H9 (cell line): Measurements from ENCODE around the gene ITGAE. TPM values are rescaled to one million over a fixed set of nuclear protein-coding genes. Genes with fewer than 3 reads are reported as not detected.
"Not testable (repeated sequence)": the region's sequence is repeated elsewhere in the genome, so short reads cannot be mapped to it uniquely, and the experiment has no call there.

Experiments used
- DNase-seq: peaks from one replicate; pipeline ENCODE4 v3.0.0-alpha.2; 2017
- H2AFZ ChIP-seq: one replicate; pipeline ENCODE4 v1.6.1; 2013; ENCODE audit warnings: mild to moderate bottlenecking, low read length, control low read depth, moderate library complexity
- H2AK5ac ChIP-seq: 2 replicates; pipeline ENCODE4 v1.6.1; 2013; ENCODE audit warnings: low read length, control low read depth, mixed read lengths; ENCODE audit not compliant: insufficient read length
- H2BK120ac ChIP-seq: one replicate; pipeline ENCODE4 v1.6.1; 2013; ENCODE audit warnings: low read depth, mild to moderate bottlenecking, low read length, control low read depth, inconsistent platforms; ENCODE audit not compliant: poor library complexity, severe bottlenecking
- H2BK12ac ChIP-seq: 2 replicates; pipeline ENCODE4 v1.6.1; 2013; ENCODE audit warnings: low read length, control low read depth, mixed read lengths, low read depth; ENCODE audit not compliant: insufficient read length
- H2BK15ac ChIP-seq: 2 replicates; pipeline ENCODE4 v1.6.1; 2013; ENCODE audit warnings: low read depth, low read length, control low read depth
- H2BK20ac ChIP-seq: one replicate; pipeline ENCODE4 v1.6.1; 2013; ENCODE audit warnings: low read depth, mild to moderate bottlenecking, low read length, control low read depth, inconsistent platforms; ENCODE audit not compliant: poor library complexity, severe bottlenecking
- H2BK5ac ChIP-seq: 2 replicates; pipeline ENCODE4 v1.6.1; 2013; ENCODE audit warnings: low read length, control low read depth, mixed read lengths; ENCODE audit not compliant: insufficient read length
- H3K14ac ChIP-seq: 2 replicates; pipeline ENCODE4 v1.6.1; 2013; ENCODE audit warnings: low read length, control low read depth; ENCODE audit not compliant: insufficient read depth
- H3K18ac ChIP-seq: 2 replicates; pipeline ENCODE4 v1.6.1; 2013; ENCODE audit warnings: low read depth, mild to moderate bottlenecking, mixed read lengths, low read length, control low read depth; ENCODE audit not compliant: insufficient read length
- H3K23ac ChIP-seq: 2 replicates; pipeline ENCODE4 v1.6.1; 2013; ENCODE audit warnings: low read length, control low read depth, mixed read lengths, low read depth; ENCODE audit not compliant: insufficient read length
- H3K23me2 ChIP-seq: 2 replicates; pipeline ENCODE4 v1.6.1; 2013; ENCODE audit warnings: low read depth, mild to moderate bottlenecking, mixed read lengths, low read length, control low read depth; ENCODE audit not compliant: insufficient read length, poor library complexity, severe bottlenecking
- H3K27ac ChIP-seq: 2 replicates; pipeline ENCODE4 v1.5.1; 2013; ENCODE audit warnings: low read length, control low read depth, mixed read lengths, low read depth; ENCODE audit not compliant: insufficient read length
- H3K27me3 ChIP-seq: 2 replicates; pipeline ENCODE4 v1.6.1; 2013; ENCODE audit warnings: low read length, control low read depth, inconsistent platforms; ENCODE audit not compliant: insufficient read depth
- H3K4ac ChIP-seq: 2 replicates; pipeline ENCODE4 v1.6.1; 2013; ENCODE audit warnings: low read depth, mild to moderate bottlenecking, control low read depth, inconsistent platforms, low read length, moderate library complexity
- H3K4me1 ChIP-seq: 2 replicates; pipeline ENCODE4 v1.6.1; 2013; ENCODE audit warnings: low read length, control low read depth, inconsistent platforms; ENCODE audit not compliant: insufficient read depth
- H3K4me2 ChIP-seq: 2 replicates; pipeline ENCODE4 v1.6.1; 2013; ENCODE audit warnings: low read length, control low read depth, mixed read lengths; ENCODE audit not compliant: insufficient read length, insufficient read depth
- H3K56ac ChIP-seq: 2 replicates; pipeline ENCODE4 v1.6.1; 2013; ENCODE audit warnings: low read depth, mild to moderate bottlenecking, mixed read lengths, low read length, control low read depth; ENCODE audit not compliant: insufficient read length
- H3K79me1 ChIP-seq: 2 replicates; pipeline ENCODE4 v1.6.1; 2013; ENCODE audit warnings: low read depth, mild to moderate bottlenecking, moderate library complexity, low read length, control low read depth, inconsistent platforms; ENCODE audit not compliant: insufficient read depth, poor library complexity, severe bottlenecking
- H3K79me2 ChIP-seq: 2 replicates; pipeline ENCODE4 v1.6.1; 2013; ENCODE audit warnings: low read length, control low read depth, inconsistent platforms; ENCODE audit not compliant: insufficient read depth
- H3K9ac ChIP-seq: 2 replicates; pipeline ENCODE4 v1.6.1; 2013; ENCODE audit warnings: low read length, control low read depth, mixed read lengths; ENCODE audit not compliant: insufficient read length; ENCODE audit errors: extremely low read depth
- H3K9me3 ChIP-seq: one replicate; pipeline ENCODE4 v1.6.1; 2013; ENCODE audit warnings: low read depth, low read length, inconsistent platforms; ENCODE audit not compliant: control insufficient read depth
- H3T11ph ChIP-seq: one replicate; pipeline ENCODE4 v1.6.1; 2013; ENCODE audit warnings: mild to moderate bottlenecking, low read length, control low read depth, inconsistent platforms
- H4K20me1 ChIP-seq: one replicate; pipeline ENCODE4 v1.6.1; 2013; ENCODE audit not compliant: control insufficient read depth, insufficient read length, insufficient read depth
- H4K5ac ChIP-seq: 2 replicates; pipeline ENCODE4 v1.6.1; 2013; ENCODE audit warnings: low read depth, mild to moderate bottlenecking, mixed read lengths, low read length, control low read depth; ENCODE audit not compliant: insufficient read length
- H4K8ac ChIP-seq: replicated peaks from 2 replicates; pipeline ENCODE4 v1.6.1; 2013; ENCODE audit warnings: low read length, control low read depth, mixed read lengths, low read depth; ENCODE audit not compliant: insufficient read length
- H4K91ac ChIP-seq: 2 replicates; pipeline ENCODE4 v1.6.1; 2013; ENCODE audit warnings: low read depth, mild to moderate bottlenecking, moderate library complexity, mixed read lengths, low read length, control low read depth; ENCODE audit not compliant: insufficient read length
- H3K27ac Mint-ChIP-seq, 3 experiments: 2 replicates in 2 of 3; 3 replicates in 1 of 3; pipeline ENCODE4 v1.8.0; 2020 to 2021; ENCODE audit warnings: mixed read lengths in 3 of 3, mild to moderate bottlenecking in 1 of 3, moderate library complexity in 1 of 3
- H3K27me3 Mint-ChIP-seq: 2 replicates; pipeline ENCODE4 v1.8.0; 2021; ENCODE audit warnings: low read depth, mild to moderate bottlenecking, moderate library complexity, mixed read lengths
- H3K36me3 Mint-ChIP-seq, 3 experiments: 2 replicates in 2 of 3; 3 replicates in 1 of 3; pipeline ENCODE4 v1.8.0; 2020 to 2021; ENCODE audit warnings: low read depth in 3 of 3, mixed read lengths in 3 of 3; ENCODE audit not compliant: insufficient read depth in 1 of 3
- H3K4me1 Mint-ChIP-seq, 2 experiments: 2 replicates each; pipeline ENCODE4 v1.8.0; 2020; ENCODE audit warnings: mixed read lengths in 2 of 2
- H3K4me3 Mint-ChIP-seq, 2 experiments: 2 replicates in 1 of 2; 3 replicates in 1 of 2; pipeline ENCODE4 v1.8.0; 2020 to 2021; ENCODE audit warnings: mild to moderate bottlenecking in 2 of 2, mixed read lengths in 2 of 2, moderate library complexity in 1 of 2
- H3K9me3 Mint-ChIP-seq, 2 experiments: 2 replicates in 1 of 2; 3 replicates in 1 of 2; pipeline ENCODE4 v1.8.0; 2020; ENCODE audit warnings: mild to moderate bottlenecking in 2 of 2, mixed read lengths in 2 of 2, moderate library complexity in 1 of 2
- WGBS: extraction: QIAGEN DNeasy Blood & Tissue Kit; methylation state at CpG from one replicate; pipeline ENCODE4 v1.1.7; 2013; ENCODE audit warnings: missing lambda C conversion rate, low lambda C conversion rate, mixed read lengths; ENCODE audit not compliant: insufficient read length; ENCODE audit errors: extremely low coverage; 5-methylcytosine and 5-hydroxymethylcytosine counted together
- total RNA-seq: library from RNA; stranded (reverse); gene quantifications from 2 replicates; pipeline ENCODE4 v1.2.1, GENCODE V29; 2021
- TF ChIP-seq, protein P1 (sequence below): fragments of 200-600 bp; sonication (generic); conservative IDR thresholded peaks from 3 replicates; pipeline ENCODE4 v1.8.0; 2021; ENCODE audit warnings: antibody characterized with exemption, mild to moderate bottlenecking

ITGAE gene
- total RNA-seq, 1 experiment from 2014 or later = 23.5 TPM

DNA sequence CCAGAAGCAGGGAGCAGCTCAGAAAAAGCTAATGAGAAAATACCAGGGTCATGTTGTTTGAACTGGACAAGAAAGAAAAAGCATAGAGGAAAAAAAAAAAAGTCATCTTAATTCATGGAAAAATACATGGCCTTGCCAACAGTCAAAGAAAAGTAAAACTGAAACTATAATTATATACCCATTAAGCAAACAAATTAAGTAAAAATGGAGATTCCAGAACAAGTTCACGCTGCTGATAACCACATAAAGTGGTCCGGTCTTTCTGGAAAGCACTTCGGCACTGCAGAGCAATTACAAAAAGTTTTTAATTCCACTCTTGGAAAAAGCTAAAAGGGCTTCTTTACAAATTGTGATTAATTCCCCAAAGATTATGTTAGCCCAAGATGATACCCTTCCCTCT, 92.6 kb downstream of the ITGAE start:
- no peak overlapping the region for H3K14ac ChIP-seq
- H3K4me1 Mint-ChIP-seq = peaks cover 3 to 5% of the 10 kb centered on the region in 2 experiments; a peak in 2 of 4 replicates
- H2AK5ac ChIP-seq = no peak overlapping the region
- no peak overlapping the region for H2AFZ ChIP-seq
- no peak overlapping the region for H3K9ac ChIP-seq
- no peaks in the 10 kb centered on the region for H3K27me3 Mint-ChIP-seq
- no peak overlapping the region for H2BK5ac ChIP-seq
- H4K8ac ChIP-seq = no peak overlapping the region
- no peak overlapping the region for H3K4me3 Mint-ChIP-seq
- no peak overlapping the region for H2BK12ac ChIP-seq
- H2BK15ac ChIP-seq = no peak overlapping the region
- H3K27me3 ChIP-seq = no peaks in the 10 kb centered on the region
- no peaks in the 10 kb centered on the region for H3K79me1 ChIP-seq
- H4K5ac ChIP-seq = no peak overlapping the region
- no peak overlapping the region for H3K18ac ChIP-seq
- no peak overlapping the region for H3K23ac ChIP-seq
- H3K56ac ChIP-seq = no peak overlapping the region
- H3K4ac ChIP-seq = no peak overlapping the region
- H4K20me1 ChIP-seq = no peaks in the 10 kb centered on the region
- no peak overlapping the region for H3T11ph ChIP-seq
- H3K79me2 ChIP-seq = no peaks in the 10 kb centered on the region
- TF ChIP-seq, protein P1, sequence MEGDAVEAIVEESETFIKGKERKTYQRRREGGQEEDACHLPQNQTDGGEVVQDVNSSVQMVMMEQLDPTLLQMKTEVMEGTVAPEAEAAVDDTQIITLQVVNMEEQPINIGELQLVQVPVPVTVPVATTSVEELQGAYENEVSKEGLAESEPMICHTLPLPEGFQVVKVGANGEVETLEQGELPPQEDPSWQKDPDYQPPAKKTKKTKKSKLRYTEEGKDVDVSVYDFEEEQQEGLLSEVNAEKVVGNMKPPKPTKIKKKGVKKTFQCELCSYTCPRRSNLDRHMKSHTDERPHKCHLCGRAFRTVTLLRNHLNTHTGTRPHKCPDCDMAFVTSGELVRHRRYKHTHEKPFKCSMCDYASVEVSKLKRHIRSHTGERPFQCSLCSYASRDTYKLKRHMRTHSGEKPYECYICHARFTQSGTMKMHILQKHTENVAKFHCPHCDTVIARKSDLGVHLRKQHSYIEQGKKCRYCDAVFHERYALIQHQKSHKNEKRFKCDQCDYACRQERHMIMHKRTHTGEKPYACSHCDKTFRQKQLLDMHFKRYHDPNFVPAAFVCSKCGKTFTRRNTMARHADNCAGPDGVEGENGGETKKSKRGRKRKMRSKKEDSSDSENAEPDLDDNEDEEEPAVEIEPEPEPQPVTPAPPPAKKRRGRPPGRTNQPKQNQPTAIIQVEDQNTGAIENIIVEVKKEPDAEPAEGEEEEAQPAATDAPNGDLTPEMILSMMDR = no peak
- no peak for DNase-seq
- H3K36me3 Mint-ChIP-seq = peaks cover 0 to 17% (median 7%) of the 10 kb centered on the region in 3 experiments; a peak in 4 of 7 replicates
- no peaks in the 10 kb centered on the region for H3K4me1 ChIP-seq
- H3K9me3 Mint-ChIP-seq = no peaks in the 10 kb centered on the region
- no peaks in the 10 kb centered on the region for H3K23me2 ChIP-seq
- no peak overlapping the region for H4K91ac ChIP-seq
- no peak overlapping the region for H3K27ac ChIP-seq
- no CpG with 5 or more reads among the region's 3 CpGs for WGBS
- no peak overlapping the region for H3K4me2 ChIP-seq
- peak overlapping the region in 1 of 3 experiments; percentile 50; a peak in 1 of 7 replicates for H3K27ac Mint-ChIP-seq
- H3K9me3 ChIP-seq = no peaks in the 10 kb centered on the region
- H2BK120ac ChIP-seq = no peak overlapping the region
- H2BK20ac ChIP-seq = no peak overlapping the region

DNA sequence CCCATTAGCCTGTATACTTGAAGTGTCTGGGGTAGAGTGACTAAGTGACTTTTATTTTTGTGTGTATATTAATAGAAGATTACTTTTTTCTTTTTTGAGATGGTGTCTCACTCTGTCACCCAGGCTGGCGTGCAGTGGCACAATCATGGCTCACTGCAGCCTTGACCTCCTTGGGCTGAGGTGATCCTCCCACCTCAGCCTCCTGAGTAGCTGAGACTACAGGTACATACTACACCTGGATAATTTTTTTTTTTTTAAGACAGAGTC, 95.3 kb downstream of the ITGAE start:
- H3K4ac ChIP-seq = not testable (repeated sequence)

More for the DNA sequence above, 95.3 kb downstream of the ITGAE start:
- H4K20me1 ChIP-seq, H3K9me3 Mint-ChIP-seq, H3K9me3 ChIP-seq, H4K5ac ChIP-seq, H3K36me3 Mint-ChIP-seq, H3K56ac ChIP-seq, H2AK5ac ChIP-seq, H3K4me1 Mint-ChIP-seq, H2BK120ac ChIP-seq, H2BK5ac ChIP-seq, H3K79me1 ChIP-seq, H3K4me1 ChIP-seq, H3K18ac ChIP-seq, H3K27ac ChIP-seq, H4K91ac ChIP-seq, H3K27ac Mint-ChIP-seq, H3K79me2 ChIP-seq, H2BK15ac ChIP-seq, H3K14ac ChIP-seq, H3K27me3 Mint-ChIP-seq, H2BK12ac ChIP-seq, DNase-seq, H4K8ac ChIP-seq, H2AFZ ChIP-seq, H3K4me3 Mint-ChIP-seq, H3K23ac ChIP-seq, H2BK20ac ChIP-seq, H3K23me2 ChIP-seq, H3K4me2 ChIP-seq, H3T11ph ChIP-seq, H3K27me3 ChIP-seq, H3K9ac ChIP-seq: not testable (repeated sequence)
- WGBS = no CpG with 5 or more reads among the region's 1 CpG
